NCI-H748 treated with DMSO at 0.1 percent for 48 hours (cell line): ENCODE results near the gene ITPKB.
"Not testable (repeated sequence)": the region's sequence is repeated elsewhere in the genome, so short reads cannot be mapped to it uniquely, and the experiment has no call there.

Experiments
- DNase-seq: peaks from one replicate; lab custom pipeline; 2025; lab: John Stamatoyannopoulos, UW

ITPKB gene

DNA sequence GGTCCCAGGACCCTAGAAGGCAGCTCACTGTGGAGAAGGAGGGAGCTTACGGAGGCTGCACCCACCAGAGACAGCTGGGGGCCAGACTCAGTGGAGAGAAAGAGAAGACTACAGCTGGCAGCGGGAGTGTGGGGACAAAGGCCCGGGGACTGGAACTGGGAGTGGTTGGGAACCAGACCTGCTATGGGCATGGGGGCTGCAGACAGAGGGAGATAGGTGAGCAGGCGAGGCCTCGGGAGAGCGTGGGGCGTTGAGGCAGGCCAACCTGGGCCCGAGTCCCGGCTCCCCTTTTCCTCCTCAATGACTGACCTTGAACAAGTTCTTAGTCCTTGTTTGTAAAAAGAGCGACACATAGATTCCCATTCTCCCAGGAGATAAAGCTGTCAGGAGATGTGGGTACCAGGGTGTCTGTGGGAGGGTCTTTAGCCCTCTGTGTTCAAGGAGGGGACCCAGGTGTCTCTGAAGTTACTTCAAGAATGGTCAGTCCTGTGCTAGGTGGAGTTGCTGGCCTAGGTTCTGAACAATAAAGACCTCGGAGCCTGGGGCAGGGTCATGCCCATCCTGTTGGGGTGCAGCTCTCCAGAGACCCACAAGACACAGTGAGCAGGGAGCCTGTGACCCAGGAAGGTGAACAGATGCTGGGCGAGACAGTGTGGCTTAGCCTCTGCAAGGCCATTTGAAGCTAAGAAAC is 87.9 kb downstream of the ITPKB start:
- no peak for DNase-seq

DNA sequence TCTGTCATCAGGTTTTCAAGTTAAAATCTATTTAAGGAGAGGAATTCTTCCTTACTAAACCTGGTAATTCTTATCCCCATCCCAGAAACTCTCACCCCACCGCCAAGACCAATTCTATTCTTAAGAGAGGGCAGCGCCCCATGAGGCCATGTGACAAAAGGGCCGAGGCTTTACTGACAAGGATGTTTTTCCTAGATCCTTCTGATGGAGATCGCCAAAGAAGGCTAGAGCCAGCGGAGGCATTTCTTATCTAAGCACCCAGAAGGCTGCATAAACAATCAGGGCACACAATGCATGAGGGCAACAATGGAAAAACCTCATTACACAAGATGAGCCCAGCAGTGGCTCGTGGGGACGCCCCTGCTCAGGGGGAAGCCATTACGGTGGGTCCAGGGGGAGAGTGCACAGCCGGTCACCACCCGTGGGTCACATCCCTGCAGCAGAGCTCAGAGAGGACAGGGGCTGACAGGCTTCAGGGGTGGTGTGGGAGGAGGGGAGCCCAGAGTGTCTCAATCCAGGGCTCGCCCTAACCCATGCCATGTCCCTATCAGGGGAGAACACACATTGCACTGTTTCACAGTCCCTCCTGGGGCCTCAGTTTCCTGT is 88.7 kb downstream of the ITPKB start:
- no peak for DNase-seq

DNA sequence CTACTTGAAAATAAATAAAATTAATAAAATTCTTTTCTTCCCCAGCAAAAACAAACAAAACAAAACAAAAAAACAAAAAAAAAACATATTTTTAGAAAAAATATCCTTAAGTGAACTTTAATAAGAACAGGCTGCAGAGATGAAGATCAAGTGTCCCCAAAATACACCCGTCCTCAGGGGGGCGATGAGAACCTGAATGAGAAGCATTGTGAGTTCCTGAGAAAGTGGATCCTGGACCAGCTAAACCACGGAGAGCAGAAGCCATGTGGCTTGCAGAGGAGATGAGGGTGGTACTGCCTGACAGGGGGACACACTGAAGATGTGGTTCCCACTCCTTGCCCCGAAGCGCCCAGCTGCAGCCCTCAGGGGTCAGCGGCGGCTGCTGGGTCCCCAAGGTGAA is 89.3 kb downstream of the ITPKB start:
- no peak for DNase-seq

DNA sequence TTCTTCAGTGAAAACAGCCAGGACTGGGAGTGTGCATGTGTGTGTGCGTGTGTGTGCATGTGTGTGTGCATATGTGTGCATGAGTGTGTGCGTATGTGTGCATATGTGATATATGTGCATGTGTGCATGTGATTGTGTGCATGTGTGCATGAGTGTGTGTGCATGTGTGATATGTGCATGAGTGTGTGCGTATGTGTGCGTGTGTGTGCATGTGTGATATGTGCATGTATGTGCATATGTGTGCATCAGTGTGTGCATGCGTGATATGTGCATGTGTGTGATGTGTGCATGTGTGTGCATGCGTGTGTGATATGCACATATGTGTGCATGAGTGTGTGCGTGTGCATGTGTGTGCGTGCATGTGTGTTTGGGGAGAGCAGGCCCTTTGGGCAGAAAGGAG is 89.8 kb downstream of the ITPKB start:
- no peak for DNase-seq

DNA sequence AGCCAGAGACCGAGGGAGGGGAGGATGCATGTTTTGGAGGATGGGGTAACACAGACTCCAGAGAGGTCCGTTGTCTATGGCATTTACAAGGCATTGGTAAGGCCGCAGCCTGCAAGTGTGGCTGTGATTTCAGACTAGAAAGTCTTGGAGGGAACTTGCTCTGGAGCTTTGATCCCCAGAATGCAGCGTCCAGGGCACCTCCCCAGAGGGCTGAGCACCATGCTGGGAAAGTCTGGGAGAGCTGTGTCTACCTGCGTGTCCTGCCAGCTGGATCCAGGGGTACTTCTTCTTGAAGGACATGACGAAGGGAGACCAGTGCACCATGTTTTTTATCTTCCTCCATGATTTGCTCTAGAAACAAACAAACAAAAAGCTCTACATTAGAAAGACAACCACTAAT is 90.7 kb downstream of the ITPKB start:
- DNase-seq, result no peak

DNA sequence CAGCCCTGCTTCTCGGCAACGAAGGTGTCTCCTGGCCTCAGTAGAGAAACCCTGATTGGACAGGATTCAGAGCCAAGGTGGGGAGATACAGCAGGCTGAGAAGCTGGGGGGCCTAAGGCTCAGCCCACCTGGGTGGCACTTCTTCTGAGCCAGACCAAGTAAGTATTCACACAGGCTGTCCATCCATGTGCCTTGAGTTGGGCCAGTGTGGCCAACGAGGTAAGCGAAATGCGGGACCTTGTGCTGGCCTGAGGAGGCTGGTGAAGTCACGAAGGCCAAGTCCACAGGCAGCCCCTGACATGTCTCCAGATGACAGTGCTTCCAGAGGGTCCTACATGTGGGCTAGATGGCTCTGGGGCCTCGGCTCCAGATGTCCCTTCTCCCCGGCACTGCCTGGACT is 91.4 kb downstream of the ITPKB start:
- no peak for DNase-seq

DNA sequence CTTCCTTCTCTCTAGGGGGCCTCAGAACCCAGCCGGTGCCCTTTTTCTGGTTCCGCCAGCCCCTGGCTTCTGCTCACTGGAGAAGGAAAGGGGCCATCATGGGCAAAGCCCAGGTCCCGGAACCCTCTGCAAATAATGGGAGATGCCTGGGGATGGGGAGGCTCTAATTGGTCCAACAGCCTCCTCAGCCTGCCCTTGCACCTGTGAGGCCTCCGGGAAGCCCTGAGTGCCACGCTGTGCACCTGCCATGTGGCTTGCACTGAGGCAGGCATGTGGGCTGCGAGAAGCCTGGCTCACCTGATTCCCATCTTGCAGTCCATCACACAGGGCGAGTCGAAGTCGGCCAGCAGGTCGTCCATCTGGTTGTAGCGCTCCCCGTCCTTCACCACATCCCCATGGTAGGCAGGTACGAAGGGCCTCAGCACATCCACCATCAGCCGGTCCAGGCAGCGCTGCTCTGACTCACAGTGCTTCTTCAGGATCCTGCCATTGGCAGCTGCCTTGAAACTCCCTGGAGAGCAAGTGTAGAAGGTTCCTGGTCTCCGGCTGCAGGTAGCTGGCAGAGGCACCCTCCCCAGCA is 92.1 kb downstream of the ITPKB start:
- DNase-seq, result no peak

DNA sequence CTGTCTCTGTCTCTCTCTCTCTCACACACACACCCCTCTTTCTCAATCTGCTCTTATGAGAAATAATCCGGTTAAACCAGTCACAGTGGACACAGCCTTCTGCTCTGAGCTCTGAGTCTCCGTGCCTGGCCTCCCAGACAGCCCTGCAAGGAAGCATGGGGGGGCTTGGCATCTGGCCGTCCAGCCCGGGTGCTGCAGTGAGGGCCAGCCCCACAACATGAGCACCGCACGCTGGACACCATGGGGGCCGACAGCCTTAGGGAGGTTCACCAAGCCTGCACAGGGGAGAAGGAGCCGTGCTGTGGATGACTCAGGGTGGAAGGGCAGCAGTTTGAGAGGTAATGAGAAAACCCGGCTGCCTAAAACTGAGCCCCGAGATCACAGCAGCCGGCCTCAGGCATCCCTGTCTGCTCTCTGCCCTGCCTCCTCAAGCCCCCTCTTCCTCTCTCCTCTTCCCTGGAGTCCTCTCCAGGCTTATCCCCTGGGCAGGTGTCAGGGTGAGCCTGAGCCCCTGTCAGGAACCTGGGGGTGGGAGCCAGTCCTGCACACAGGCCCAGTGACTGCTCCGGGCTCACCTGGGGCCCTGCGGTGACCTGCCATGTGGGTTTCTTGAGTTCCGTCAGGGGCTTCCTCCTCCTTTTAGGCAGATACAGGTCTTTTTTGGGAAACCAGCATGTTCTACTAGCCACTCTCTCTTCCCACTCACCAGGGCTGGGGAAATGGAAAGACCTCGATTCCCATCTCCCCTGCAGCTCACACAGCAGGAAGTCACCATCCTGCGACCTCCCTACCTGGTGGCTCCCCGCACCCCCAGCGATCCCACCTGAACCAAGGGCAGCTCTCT is 92.8 kb downstream of the ITPKB start:
- DNase-seq, result no peak

DNA sequence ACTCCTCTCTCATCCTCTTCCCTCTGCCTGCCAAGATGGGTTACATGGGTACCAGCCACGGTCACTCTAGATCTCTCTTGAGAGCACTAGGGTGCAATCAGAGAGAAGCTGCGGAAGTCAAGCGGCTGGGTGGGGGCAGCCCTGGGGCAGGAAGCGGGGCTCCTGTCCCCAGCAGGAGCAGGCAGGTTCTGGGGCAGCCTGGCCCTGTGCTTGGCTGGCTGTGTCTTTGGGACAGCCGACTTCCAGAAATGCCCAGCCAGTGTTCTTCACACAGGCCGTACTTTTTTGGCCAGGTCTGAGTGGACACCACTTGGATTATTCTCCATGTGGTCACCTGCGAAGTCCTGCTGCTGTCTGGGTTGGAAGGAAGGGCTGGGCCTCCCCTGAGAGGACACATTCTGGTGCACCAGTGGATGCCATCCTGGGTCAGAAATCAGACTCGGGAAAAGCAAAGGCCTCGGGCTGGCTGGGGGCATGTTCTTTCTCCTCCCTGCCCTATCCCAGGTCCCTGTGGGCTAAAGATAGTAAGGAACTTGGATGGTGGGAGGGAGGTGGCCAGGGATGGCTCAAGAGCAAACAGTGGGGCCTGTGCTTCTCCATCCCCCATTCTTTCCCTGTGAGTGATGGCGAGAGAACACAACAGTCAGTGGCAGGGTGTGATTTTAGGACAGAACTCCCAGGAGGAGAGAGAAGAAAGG is 93.7 kb downstream of the ITPKB start:
- DNase-seq, result no peak

DNA sequence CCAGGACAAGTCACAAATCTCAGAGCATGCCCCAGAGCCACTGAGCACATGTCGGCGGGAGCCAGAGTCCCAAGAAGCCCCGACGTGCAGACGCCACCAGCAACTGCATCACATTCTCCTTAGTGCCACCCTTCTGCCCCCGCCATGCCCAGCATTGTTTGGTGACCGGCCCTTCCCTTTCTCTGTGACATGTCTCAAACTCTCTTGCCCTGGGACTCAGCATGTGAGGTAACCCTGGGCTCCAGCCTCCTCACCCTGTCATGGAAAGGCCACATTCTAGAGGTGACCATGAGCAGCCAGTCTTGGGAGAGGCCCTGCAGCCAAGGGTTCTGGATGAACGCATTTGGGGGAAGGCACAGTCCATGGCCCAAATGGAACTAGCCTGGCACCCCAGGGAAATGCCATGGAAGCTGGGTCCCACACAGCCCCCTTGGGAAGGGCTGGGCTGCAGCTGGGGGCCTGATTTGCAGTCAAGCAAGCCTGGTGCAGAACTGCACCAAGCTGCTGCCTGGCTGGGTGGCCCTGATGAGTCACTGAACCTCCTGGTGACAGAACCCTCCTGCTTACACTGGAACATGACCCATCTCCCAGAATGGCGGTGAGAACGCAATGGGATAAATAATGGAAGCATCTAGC is 94.4 kb downstream of the ITPKB start:
- no peak for DNase-seq

DNA sequence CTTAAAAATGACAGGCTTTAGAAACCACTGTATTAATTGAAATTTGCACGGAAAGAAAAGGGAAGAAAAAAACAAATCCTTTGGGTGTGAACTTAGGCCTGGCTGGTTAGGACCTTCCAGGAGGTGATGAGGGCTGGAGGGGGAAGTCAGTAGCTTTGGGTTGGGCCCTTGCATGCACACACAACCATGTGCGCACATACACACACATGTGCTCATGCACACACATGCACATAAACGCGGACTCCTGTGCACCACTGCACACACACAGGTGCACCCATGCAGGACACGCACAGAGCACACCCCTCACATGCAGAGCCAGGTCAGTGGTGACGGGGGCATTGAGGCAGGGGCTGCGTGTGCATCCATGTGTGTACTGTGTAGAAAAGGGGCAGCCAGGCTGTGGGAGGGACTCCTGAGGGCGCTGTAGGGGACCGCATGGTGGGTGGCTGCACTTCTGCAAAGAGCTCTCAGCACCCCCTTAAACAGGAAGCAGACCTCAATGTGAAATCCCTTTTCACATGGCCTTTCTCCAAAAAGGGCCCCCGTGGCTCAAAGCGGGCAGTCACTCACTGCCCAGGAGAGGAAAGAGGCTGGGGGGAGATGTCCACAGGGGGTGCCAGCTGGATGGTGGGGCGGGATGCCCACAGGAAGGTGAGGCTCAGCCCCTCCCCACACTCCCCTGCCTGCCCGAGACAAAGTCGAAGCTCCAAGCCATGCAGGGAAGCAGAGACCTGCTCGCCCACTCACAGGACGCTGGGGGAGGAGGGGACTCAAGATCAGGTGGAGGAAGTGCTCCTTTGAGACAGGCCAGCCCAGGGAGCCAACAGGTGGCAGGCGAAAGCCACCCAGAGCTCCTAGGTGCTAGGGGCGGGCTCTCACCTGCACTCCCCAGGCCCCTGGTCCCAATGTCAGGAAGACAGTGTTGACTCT is 95.2 kb downstream of the ITPKB start:
- DNase-seq, result no peak

DNA sequence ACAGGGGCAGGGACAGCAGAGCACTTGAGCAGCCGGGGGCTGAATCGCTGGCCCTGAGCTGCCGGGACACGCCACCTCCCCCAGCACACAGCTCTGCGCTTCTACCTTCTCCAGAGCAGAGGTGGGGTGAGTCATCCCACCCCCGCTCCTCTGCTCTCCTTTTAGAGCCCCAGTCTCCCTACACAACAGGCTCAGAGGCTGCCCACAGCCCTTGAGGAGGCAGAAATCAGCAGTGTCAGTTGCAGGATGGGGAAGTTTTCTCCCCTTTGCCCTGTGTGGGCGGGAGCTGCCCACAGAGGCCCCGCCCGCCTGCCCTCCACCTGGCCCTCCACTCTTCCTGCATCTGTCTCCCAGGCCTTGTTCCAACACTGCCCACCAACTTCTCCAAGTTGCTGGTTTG is 95.9 kb downstream of the ITPKB start:
- no peak for DNase-seq

DNA sequence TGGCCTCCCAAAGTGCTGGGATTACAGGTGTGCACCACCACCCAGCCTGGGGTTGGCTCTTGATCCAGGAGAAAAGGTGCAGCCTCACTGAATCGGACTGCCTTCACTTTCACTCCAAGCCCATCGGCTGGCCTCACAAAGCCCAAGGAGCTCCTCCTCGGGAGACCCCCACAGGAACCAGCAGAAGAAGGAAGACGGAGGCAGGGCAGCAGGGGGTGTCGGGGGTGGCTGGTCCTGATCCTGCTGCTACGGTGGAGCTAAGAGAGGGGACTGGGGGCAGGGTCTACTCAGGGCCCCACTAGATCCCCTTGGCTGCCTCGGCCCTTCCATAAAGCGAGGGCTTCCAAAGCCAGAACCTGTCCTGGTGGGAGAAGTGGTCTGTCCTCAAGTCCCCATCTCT is 96.7 kb downstream of the ITPKB start:
- DNase-seq, result no peak

DNA sequence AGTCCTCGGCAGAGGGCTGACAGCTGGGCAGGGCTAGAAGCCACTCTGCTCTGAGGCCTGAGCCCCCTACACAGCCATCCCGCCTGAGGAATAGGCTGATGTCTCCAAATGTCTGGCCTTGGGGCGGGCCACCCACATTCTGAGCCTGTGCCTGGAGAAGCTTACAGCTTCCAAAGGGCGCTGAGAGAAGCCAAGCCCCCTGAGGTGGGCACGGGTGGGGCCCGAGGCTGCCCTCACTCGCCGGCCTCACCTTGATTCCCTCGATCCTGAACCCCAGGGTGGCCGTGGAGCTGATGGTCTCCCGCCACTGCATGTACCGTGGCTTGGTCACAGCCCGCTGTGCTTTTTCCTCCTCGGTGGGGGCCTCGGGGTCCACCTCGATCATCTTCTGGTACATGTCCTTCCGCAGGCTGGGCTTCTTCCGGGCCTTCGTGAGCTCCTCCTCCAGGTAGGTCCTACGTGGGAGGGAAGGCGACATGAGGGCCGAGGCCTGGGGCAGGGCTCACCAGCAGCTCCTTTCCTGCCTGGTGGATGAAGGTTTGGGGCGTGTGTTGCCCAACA is 97.3 kb downstream of the ITPKB start:
- no peak for DNase-seq

DNA sequence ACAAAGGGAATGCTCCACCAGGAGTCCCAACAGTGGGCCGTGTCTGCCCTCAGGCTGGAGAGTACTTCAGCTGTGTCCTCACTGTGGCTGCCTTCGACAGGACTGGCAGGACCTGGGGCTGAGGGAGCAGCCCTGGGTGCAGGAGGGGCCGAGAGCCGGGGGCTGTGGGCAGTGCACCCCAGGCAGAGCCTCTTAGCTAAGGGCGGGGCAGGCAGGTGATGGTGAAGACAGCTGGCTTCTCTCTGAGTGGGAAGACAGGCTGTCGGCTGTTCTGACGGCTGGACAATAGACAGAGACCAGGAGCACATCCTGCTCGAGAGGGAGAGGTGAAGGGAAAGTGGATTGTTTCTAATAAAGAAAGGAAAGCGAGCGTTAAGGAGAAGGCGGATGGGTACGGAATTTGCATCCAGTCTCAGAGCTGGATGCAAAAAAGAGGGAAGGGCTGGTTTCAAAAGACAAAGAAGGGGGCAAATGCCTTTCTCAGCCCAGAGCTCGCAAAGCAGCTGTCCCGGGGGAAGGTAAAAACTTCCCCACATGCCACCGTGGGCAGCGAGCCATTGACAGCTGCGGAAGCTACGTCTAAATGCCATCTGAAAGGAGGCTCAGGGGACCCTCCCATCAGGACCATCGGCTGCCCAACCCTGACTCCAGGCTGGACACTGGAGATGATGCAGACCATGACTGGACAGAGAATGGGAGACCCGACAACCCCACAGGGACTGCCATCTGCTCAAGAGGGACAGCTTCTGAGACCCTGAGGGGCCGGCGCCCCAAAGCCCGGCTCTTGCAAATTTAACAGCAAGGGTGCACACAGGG is 98.6 kb downstream of the ITPKB start:
- DNase-seq, result no peak

DNA sequence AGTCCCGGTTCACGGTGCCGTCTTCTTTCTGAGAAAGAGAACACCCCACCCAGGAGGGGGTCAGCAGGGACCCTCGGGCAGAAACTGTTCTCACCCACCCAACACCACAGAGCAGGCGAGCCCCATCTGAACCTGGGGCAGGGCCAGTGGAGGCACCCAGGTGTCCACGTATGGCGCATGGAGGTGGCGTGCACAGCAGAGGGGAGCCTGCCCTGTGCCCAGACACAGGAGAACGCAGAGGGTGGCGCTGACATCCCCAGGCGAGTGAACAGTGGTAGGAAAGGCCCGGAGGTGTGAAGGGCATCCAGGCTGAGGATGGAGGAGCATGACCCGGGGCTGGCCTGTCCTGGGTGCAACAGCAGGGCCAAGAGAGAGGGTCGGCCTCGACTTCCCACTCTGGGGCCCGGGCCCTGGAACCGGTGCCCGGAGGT is 99.4 kb downstream of the ITPKB start:
- no peak for DNase-seq

DNA sequence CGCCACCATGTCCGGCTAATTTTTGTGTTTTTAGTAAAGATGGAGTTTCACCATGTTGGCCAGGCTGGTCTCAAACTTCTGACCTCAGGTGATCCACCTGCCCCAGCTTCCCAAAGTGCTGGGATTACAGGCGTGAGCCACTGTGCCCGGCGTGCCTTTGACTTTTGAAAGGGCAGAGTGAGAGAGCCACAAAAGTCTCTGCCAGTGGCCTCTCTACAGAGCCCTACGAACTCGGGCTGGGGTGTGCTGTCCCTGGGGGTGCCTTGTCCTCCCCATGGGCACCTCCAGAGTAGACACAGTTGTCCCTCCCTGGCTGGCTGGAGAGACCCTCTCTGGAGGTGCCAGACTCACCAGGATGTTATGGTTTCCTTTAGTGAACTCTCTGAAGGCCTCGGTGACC is 99.9 kb downstream of the ITPKB start:
- DNase-seq, result not testable (repeated sequence)

DNA sequence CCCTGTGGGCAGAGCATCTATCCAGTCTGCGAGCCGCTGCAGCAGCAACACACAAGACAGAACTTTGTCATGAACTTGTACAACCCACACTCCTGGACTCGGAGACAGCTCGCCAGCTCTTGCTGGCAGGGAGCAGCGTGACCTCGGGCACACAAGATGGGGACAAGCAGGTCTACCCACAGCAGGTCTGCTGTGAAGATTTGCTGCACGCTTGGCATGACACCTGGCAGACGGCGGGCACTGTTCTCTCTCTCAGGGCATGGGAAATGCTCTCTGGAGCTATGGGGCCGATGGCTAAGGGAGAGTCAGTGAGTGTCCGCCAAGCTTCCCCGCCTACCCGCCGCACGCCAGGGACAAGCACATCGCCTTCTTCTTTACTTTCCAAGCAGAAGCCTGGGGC is 100.5 kb downstream of the ITPKB start:
- DNase-seq, result no peak

DNA sequence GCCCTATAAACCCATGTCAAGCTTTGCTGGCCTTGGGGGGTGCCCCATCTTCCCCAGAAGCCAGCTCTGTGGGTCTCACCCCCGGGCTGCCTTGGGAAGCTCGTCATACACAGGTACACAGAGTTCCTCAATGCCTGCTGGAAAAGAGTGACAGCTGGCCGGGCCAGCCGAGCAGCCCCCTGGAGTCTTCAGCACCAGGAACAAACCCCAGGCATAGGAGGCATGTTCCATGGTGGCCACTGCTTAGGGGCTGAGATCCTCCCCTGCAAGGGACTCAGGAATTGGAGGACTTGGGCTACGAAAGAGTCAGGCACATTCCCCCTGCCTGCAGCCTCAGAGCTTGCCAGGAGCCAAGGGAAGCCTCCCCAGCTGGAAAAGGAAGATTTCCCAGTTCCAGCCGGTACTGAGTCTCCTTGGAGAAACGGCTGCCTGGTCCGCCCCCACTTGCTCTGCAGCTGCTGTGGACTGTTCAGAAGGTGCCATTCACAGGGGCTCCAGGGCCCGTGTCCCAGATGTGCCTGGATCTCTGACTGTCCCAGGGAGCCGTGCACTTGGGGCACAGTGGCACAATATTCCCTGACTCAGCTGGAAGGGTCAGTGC is 101.0 kb downstream of the ITPKB start:
- DNase-seq, result no peak
